OCI-LY7 (cell line): ENCODE measurements around the gene SYPL1. TPM values are rescaled to one million over a fixed set of nuclear protein-coding genes. Genes with fewer than 3 reads are reported as not detected.

ENCODE experiments used
- BruUV-seq: library from RNA; stranded (reverse); fragments of 400-500 nt; replicated peaks from 2 replicates; lab custom pipeline; 2021; lab: Mats Ljungman, UMichigan
- CTCF ChIA-PET: fragments of 300-600 bp; sonication (Branson Sonifier 250); formaldehyde crosslinking; loops from one replicate; lab custom pipeline; 2022; ENCODE audit warnings: antibody characterized with exemption; ENCODE audit not compliant: unreplicated experiment; lab: Charles Lee
- POLR2A ChIA-PET: fragments of 300-600 bp; sonication (Branson Sonifier 250); formaldehyde crosslinking; loops from one replicate; lab custom pipeline; 2022; ENCODE audit warnings: antibody characterized with exemption; lab: Charles Lee
- DNase-seq: peaks from one replicate; pipeline ENCODE4 v3.0.0-alpha.2; 2015; ENCODE audit warnings: low spot score
- H2AFZ ChIP-seq: fragments of 200-600 bp; sonication (generic), shearing (Covaris generic); 2 replicates; pipeline ENCODE4 v1.6.1; 2014; ENCODE audit warnings: mild to moderate bottlenecking, antibody characterized with exemption, low read length, moderate library complexity
- H3K27ac ChIP-seq: fragments of 200-600 bp; sonication (generic); 2 replicates; pipeline ENCODE4 v1.5.1; 2014; ENCODE audit warnings: mixed run types, low read depth, mild to moderate bottlenecking, moderate library complexity, low read length, inconsistent platforms; ENCODE audit not compliant: poor library complexity, severe bottlenecking
- H3K36me3 ChIP-seq: fragments of 200-600 bp; sonication (generic); 2 replicates; pipeline ENCODE4 v1.6.1; 2014; ENCODE audit warnings: mild to moderate bottlenecking, antibody characterized with exemption, low read length, moderate library complexity, mixed read lengths; ENCODE audit not compliant: insufficient read depth
- H3K4me1 ChIP-seq: fragments of 200-600 bp; sonication (generic); 2 replicates; pipeline ENCODE4 v1.5.1; 2014; ENCODE audit warnings: mild to moderate bottlenecking, low read length; ENCODE audit not compliant: insufficient read depth, poor library complexity, severe bottlenecking
- H3K4me2 ChIP-seq: fragments of 200-600 bp; sonication (generic); 2 replicates; pipeline ENCODE4 v1.6.1; 2014; ENCODE audit warnings: mild to moderate bottlenecking, low read length
- H3K4me3 ChIP-seq: fragments of 200-600 bp; sonication (generic); 2 replicates; pipeline ENCODE4 v1.5.1; 2014; ENCODE audit warnings: mild to moderate bottlenecking, low read depth, low read length; ENCODE audit not compliant: poor library complexity, severe bottlenecking
- H3K79me2 ChIP-seq: fragments of 200-600 bp; sonication (generic); 2 replicates; pipeline ENCODE4 v1.6.1; 2016; ENCODE audit warnings: low read depth, mild to moderate bottlenecking, low read length, moderate library complexity, mixed read lengths; ENCODE audit not compliant: insufficient read depth
- H3K9me2 ChIP-seq: fragments of 200-600 bp; sonication (generic); 2 replicates; pipeline ENCODE4 v1.6.1; 2016; ENCODE audit warnings: mild to moderate bottlenecking, low read length, mixed read lengths; ENCODE audit not compliant: insufficient read depth
- H3K9me3 ChIP-seq: fragments of 200-600 bp; sonication (generic); 2 replicates; pipeline ENCODE4 v1.6.1; 2014; ENCODE audit warnings: mild to moderate bottlenecking, mixed run types, low read length, mixed read lengths
- H4K20me1 ChIP-seq: fragments of 200-600 bp; sonication (generic); 2 replicates; pipeline ENCODE4 v1.6.1; 2014; ENCODE audit warnings: mild to moderate bottlenecking, antibody characterized with exemption, low read length, moderate library complexity, mixed read lengths; ENCODE audit not compliant: insufficient read depth
- EZH2phosphoT487 ChIP-seq: fragments of 200-600 bp; sonication (generic); IDR thresholded peaks from 2 replicates; pipeline ENCODE4 v1.6.1; 2018; ENCODE audit warnings: low read depth, borderline replicate concordance, mild to moderate bottlenecking, mixed run types, antibody characterized with exemption, low read length, moderate library complexity, mixed read lengths
- intact Hi-C: fragments of 100-400 bp; cut with micrococcal nuclease; formaldehyde crosslinking; loops from one replicate; pipeline ENCODE4 v1.10.0; 2022; ENCODE audit not compliant: unreplicated experiment
- total RNA-seq, 2 experiments: library from RNA; depleted of rRNA in 1 of 2; stranded (reverse); fragments of >200 nt in 1 of 2; shearing (Covaris generic) in 1 of 2; gene quantifications; 2 replicates each; pipeline ENCODE4 v1.2.3, GENCODE V29; 2014 to 2022
- TF ChIP-seq, protein P1 (sequence below): fragments of 200-600 bp; sonication (generic); conservative IDR thresholded peaks from 2 replicates; pipeline ENCODE4 v1.5.1; 2014; ENCODE audit warnings: mild to moderate bottlenecking, antibody characterized with exemption, low read length, moderate library complexity, mixed read lengths

SYPL1 gene
- total RNA-seq, 2 experiments from 2014 or later: 34.1 to 112 TPM

DNA sequence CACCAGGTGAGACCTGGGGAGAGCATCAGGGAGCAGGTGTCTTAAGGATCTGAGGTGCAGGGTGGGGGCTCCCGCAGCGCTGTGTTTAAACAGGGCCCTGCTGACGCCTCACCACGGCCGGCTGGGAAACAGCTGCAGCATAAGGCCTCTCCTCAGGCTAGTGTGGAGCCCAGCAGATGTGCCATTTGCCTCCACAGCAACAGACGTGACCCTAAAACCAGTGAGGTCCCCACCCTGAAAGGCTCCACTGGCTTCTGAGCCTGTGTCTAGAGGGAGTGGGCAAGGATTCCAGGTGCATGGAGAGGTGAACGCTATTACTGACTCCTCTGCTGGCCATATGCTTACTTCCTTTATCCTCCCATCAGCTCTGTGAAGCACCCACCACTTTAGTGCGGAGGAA, 47.8 kb downstream of the SYPL1 start:
- ChIA-PET POLR2A (interaction anchor here (0.5 to 10.0 kb wide), 7 partner anchors 8 to 90 kb away, joined by 3 to 308 read pairs (median 6); no protein-coding TSS in a partner anchor), CTCF (interaction anchor here (1.0 to 1.5 kb wide), 2 partner anchors 49 to 90 kb away, joined by 3 read pairs; no protein-coding TSS in a partner anchor)
- Histone ChIP-seq H4K20me1 (no peaks in the 10 kb centered on the region), H3K79me2 (no peaks in the 10 kb centered on the region), H3K9me3 (peaks cover 8% of the 10 kb centered on the region), H3K36me3 (peaks cover 6% of the 10 kb centered on the region; the same call in 1 of the 2 replicates), H2AFZ (peak overlapping the region; percentile 50; the same call in 1 of the 2 replicates), H3K9me2 (no peaks in the 10 kb centered on the region), H3K27ac (peak overlapping the region; percentile 98), H3K4me2 (peak overlapping the region; percentile 80), H3K4me3 (no peak overlapping the region), H3K4me1 (peaks cover 100% of the 10 kb centered on the region)
- DNase-seq: peak; percentile 75
- intact Hi-C loops: no loop called here
- TF ChIP-seq, protein P1, sequence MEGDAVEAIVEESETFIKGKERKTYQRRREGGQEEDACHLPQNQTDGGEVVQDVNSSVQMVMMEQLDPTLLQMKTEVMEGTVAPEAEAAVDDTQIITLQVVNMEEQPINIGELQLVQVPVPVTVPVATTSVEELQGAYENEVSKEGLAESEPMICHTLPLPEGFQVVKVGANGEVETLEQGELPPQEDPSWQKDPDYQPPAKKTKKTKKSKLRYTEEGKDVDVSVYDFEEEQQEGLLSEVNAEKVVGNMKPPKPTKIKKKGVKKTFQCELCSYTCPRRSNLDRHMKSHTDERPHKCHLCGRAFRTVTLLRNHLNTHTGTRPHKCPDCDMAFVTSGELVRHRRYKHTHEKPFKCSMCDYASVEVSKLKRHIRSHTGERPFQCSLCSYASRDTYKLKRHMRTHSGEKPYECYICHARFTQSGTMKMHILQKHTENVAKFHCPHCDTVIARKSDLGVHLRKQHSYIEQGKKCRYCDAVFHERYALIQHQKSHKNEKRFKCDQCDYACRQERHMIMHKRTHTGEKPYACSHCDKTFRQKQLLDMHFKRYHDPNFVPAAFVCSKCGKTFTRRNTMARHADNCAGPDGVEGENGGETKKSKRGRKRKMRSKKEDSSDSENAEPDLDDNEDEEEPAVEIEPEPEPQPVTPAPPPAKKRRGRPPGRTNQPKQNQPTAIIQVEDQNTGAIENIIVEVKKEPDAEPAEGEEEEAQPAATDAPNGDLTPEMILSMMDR: peak; percentile 34
- no peak for TF ChIP-seq EZH2phosphoT487
- no TSS peak for BruUV-seq

DNA sequence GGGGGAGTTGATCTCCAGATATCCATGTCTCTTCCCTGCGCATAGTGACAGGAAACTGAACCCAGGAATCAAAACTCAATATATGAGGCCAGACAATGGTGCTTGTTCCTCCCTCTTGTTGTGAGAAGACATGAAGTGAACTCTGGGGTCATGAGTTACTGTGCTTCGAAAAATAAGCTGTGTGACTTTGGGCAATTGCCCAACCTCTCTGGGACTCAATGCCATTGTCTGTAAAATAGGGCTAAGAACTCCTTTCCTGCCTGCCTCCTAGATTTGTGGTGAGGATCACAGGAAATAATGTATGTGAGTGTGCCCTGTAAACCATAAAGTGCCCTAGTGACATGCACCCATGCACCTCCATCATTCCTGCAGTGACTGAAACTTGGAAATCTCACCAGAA, 48.4 kb downstream of the SYPL1 start:
- TF ChIP-seq, protein P1: no peak
- TF ChIP-seq EZH2phosphoT487: no peak
- Histone ChIP-seq H3K9me3 (peaks cover 8% of the 10 kb centered on the region), H3K4me3 (peak overlapping the region; percentile 1), H3K4me2 (peak overlapping the region; percentile 80), H3K79me2 (no peaks in the 10 kb centered on the region), H3K36me3 (peaks cover 6% of the 10 kb centered on the region; the same call in 1 of the 2 replicates), H3K9me2 (no peaks in the 10 kb centered on the region), H3K4me1 (peaks cover 100% of the 10 kb centered on the region), H3K27ac (peak overlapping the region; percentile 98), H2AFZ (peak overlapping the region; percentile 50; the same call in 1 of the 2 replicates), H4K20me1 (no peaks in the 10 kb centered on the region)
- BruUV-seq: no TSS peak
- ChIA-PET POLR2A (interaction anchor here (0.5 to 10.0 kb wide), 6 partner anchors 9 to 394 kb away, joined by 3 to 308 read pairs (median 5); no protein-coding TSS in a partner anchor), CTCF (interaction anchor here (1.0 to 1.5 kb wide), 2 partner anchors 50 to 90 kb away, joined by 3 read pairs; no protein-coding TSS in a partner anchor)
- DNase-seq: no peak
- intact Hi-C loops: no loop called here

DNA sequence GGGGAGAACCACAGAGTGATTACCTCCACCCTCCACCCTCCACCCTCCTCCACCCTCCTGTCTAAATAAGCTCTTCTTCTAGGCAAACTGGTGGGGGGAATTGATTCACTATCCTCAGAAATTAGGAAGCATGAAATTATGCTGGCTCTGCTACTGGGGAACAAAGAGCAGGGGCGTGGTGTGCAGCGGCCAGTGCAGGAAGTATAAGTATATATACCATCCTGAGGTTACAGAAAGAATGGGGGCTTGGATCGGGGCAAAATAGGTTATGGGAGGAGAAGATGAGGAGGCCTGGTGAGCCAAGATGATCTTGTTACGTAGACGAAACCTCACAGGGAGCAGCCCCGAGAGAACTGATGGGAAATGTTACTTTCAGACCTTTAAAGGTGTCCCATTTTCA, 49.1 kb downstream of the SYPL1 start:
- POLR2A ChIA-PET: interaction anchor here (0.5 to 10.0 kb wide), 6 partner anchors 9 to 395 kb away, joined by 3 to 308 read pairs (median 6); partner anchors contain the start of gene NAMPT
- CTCF ChIA-PET: interaction anchor here (0.6 to 1.0 kb wide), 3 partner anchors 11 to 92 kb away, joined by 3 to 5 read pairs (median 3); no protein-coding TSS in a partner anchor
- Histone ChIP-seq H4K20me1 (no peaks in the 10 kb centered on the region), H3K79me2 (no peaks in the 10 kb centered on the region), H3K4me3 (peak overlapping the region; percentile 32), H3K4me2 (peak overlapping the region; percentile 80), H3K27ac (peak overlapping the region; percentile 98), H3K9me3 (peaks cover 8% of the 10 kb centered on the region), H2AFZ (no peak overlapping the region; the same call in 1 of the 2 replicates), H3K4me1 (peaks cover 100% of the 10 kb centered on the region), H3K9me2 (no peaks in the 10 kb centered on the region), H3K36me3 (peaks cover 6% of the 10 kb centered on the region; the same call in 1 of the 2 replicates)
- DNase-seq: no peak
- BruUV-seq: no TSS peak
- TF ChIP-seq, protein P1: no peak
- TF ChIP-seq EZH2phosphoT487: no peak
- intact Hi-C loops: no loop called here
